IPS DF 19.7 (cell line): ENCODE results near the gene MRTFA.

Experiments
- DNase-seq: peaks from one replicate; pipeline ENCODE4 v3.0.0-alpha.2; 2013; ENCODE audit warnings: low read depth, low spot score

MRTFA gene

GRCh38 chr22:40463683-40464082 is 172.8 kb downstream of the MRTFA start:
- no peak for DNase-seq

- DNase-seq: no peak
These were observed 173.4 kb downstream of the MRTFA start for GRCh38 chr22:40463017-40463631.

GRCh38 chr22:40462195-40462984 is 174.1 kb downstream of the MRTFA start:
- DNase-seq: no peak

DNA sequence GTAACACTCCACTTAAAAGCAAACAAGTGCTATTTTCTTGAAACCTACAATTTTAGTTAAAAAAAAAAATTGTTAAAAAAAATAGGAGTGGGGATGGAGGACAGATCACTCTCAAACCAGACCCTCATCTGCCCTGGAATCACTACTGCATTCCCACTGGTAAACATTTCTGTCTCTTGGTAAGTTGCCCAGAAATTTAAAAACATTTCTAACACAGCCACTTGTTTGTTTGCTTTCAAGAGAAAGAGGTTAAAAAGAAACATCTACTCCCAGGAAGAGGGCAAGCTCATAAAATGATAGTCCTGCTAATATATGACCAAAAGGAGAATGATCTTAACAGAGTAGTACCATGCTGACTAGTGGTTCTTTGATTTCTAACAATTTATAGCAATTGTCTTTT is 182.8 kb downstream of the MRTFA start:
- no peak for DNase-seq

GRCh38 chr22:40452730-40453487 is 183.6 kb downstream of the MRTFA start:
- DNase-seq: no peak

- no peak for DNase-seq
These were observed 185.3 kb downstream of the MRTFA start for GRCh38 chr22:40451210-40451609.

DNA sequence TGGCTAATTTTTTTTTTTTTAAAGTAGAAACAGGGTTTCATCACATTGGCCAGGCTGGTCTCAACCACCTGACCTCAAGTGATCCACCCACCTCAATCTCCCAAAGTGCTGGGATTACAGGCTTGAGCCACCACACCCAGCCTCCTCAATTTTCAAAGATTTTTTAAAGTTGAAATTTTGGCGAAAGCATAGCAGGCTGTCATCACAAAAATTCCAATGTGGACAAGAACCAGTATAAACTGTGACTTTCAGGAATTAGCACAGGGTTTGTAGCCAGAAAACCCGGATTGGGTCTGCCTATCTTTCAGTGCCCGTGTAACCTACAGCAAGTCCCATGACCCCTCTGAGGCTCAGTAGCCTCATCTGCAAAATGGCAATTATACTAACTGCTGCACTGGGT is 185.9 kb downstream of the MRTFA start:
- no peak for DNase-seq

DNA sequence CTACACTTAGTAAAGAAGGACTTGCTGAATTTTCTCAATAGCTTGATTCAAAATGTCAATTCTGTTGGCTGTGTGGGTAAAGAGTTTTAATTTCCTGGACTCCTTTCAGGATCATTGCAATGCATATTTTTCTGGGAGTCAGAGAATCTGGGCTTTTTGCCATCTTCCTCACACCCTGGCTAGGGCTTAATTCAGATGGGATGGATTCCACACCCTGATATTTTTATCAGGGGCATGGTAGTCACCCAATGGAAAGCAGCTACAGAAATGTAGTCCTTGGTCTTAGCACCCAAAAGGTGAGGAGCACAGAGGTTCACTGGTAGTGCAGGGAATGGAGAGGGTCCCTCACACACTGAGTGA is 186.9 kb downstream of the MRTFA start:
- DNase-seq: no peak

DNA sequence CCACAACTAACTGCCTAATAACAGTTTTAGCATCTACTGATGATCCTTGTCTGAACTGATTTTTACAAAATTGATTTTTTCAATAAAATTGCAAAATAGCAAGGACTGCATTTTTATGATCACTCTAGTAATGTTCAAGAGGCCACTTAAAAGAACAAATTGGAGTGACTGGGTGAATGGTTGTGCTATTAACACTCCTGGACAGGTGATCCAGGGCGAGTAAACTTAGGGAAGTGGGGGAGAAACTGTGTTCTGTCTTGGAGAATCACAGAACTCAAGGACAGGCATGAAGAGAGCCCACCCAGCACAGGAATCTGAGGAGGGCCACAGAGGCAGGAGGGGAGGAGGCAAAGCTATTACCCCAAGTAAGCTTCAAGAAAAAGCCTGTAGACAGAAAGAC is 190.3 kb downstream of the MRTFA start:
- DNase-seq: no peak

DNA sequence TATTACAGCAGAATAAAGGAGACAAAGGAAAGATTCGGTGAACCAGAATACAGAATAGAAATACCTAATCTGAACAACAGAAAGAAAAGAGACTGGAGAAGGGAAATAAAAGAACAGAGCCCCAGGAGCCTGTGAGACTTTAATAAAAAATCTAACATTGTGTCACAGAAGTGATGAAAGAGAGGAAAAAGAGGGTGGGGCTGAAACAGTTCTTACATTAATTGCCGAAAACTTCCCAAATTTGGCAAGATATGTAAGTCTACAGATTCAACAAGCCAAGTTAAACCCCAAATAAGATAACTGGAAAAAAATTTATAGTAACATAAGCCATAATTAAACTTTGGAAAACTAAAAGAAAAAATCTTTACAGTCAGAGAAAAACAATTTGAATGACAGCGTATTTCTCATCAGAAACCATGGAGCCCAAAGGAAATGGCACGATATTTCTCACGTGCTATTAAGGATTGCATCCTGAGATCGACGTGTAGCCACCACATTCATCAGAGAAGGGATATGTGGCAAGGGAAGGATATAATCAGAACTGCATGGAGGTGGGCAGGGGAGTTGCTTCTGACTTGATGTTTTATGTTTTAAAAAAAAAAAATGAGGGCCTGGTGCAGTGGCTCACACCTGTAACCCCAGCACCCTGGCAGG is 192.2 kb downstream of the MRTFA start:
- DNase-seq: no peak

DNA sequence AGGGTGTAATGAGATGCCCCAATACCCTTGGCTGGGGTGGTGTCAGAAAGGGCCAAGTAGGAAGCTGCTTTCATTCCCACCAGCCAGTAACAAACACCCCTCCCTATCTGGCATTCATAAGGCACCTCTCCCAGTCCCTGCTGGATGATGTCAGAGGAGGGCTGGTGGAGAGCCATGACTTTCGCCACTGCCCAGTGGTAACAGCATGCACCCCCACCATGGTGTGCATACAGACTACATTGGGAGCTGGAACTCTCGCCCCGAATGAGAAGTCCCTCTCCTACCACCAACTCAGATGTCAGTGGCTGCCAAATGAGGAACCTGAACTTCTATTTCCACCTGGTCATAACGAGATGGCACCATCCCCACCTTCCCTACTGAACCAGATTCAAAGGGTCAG is 192.8 kb downstream of the MRTFA start:
- DNase-seq: no peak

GRCh38 chr22:40441761-40442390 is 194.6 kb downstream of the MRTFA start:
- no peak for DNase-seq

DNA sequence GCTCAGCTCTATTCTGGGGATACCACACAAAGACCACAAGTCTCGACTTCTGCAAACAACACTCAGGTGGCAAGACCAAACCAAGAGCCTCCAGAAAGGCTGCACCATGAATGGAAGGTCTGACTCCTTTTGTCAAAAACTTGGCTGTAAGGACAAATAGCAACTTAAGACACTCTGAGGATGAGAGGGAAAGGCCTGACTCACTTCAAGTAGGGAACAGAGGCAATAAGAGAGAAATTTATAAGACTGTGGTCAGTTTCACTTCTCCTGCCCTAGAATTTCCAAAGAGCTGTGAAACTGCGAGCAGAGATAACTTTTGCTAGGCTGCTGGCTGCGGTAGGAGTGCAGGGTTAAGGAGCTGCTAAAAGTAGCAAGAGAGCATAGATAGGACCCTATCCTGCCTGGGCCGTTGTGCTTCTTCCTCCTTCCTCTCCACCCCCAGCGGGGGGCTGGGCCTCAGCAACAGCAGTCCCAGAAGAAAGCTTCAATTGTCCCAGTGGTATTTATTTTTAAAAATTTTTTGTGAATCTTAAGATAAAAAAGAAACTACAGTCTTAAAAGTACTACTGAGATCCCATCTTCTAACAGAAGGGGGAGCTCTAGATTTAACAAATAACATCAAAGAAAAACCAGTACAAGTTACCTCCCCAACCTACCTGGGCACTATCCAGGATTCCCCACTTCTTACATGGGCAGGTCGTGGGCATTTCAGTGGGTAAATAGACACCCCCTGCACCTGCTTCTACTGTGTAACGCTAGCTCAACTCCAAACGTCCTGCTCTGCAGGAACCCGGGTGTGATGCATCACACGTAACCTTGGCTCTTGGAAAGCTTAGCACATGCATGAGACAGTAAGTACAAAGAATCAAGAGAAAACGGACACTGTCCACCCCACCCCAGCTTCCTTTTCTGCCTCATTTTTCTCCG is 199.8 kb downstream of the MRTFA start:
- DNase-seq: no peak

GRCh38 chr22:40434745-40435144 is 201.8 kb downstream of the MRTFA start:
- DNase-seq: no peak

- no peak for DNase-seq
These were observed 202.4 kb downstream of the MRTFA start for GRCh38 chr22:40434106-40434505.

- DNase-seq: no peak
These were observed 203.0 kb downstream of the MRTFA start for GRCh38 chr22:40433416-40434090.

DNA sequence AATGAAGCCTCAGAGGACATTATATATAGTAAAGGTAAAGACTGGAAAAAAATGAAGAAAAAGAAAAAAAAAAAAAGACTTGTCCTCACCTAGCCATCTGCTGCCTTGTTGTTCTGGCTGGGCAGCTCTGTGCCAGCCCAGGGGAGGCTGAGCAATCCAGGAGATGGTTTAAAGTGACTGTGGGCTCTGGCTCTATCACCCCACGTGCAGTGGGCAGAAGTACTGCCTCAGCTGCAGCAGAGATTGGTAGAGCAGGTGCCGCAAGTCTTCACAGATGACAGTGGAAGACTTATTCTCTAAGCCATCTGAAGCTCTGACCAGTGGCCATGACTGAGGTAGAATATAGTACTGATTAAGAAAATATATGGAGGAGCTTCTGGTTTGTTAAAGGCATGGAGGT is 203.9 kb downstream of the MRTFA start:
- no peak for DNase-seq

DNA sequence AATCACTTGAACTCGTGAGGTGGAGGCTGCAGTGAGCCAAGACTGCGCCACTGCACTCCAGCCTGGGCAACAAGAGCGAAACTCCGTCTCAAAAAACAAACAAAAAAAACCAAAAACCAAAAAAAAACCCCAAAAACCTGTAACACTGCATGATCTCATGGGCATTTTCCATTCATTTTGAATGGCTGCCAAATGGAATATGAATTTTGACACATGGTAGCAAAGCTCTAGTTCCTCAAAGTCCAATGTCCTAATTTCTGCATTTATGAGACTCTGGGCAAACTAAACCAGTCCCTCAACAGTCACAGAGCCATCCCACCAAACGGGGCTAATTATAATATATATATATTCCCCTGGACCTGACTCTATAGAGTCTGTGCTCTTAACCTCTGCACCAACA is 204.4 kb downstream of the MRTFA start:
- no peak for DNase-seq

- DNase-seq: no peak
These were observed 205.5 kb downstream of the MRTFA start for GRCh38 chr22:40430991-40431390.

- no peak for DNase-seq
These were observed 207.0 kb downstream of the MRTFA start for GRCh38 chr22:40429481-40429880.
